RKO (cell line): ENCODE results near the gene IRGQ.
"Not testable (repeated sequence)": the region's sequence is repeated elsewhere in the genome, so short reads cannot be mapped to it uniquely, and the experiment has no call there.

ENCODE experiments used
- DNase-seq: peaks from one replicate; pipeline ENCODE4 v3.0.0-alpha.2; 2016; ENCODE audit warnings: low spot score

The IRGQ gene

DNA sequence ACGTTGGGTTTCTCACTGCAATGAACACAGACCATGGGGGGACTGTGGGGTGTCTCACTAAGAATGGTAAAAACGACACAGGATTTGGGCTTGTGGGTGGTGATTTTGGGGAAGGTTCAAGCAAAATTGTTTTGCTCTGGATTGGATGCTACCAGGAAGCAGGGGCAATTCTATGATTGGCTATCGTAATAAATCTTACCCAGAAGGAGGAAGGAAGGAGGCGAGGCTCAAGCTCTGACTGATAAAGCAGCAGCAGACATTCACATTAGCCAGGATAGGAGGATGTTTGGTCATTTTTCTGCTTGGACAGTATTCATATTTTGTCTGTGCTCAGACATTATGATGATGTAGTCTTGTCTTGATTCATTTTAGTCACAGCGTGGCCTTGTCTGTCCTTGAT lies 1.9 kb upstream of the IRGQ start:
- DNase-seq = peak; percentile 17

DNA sequence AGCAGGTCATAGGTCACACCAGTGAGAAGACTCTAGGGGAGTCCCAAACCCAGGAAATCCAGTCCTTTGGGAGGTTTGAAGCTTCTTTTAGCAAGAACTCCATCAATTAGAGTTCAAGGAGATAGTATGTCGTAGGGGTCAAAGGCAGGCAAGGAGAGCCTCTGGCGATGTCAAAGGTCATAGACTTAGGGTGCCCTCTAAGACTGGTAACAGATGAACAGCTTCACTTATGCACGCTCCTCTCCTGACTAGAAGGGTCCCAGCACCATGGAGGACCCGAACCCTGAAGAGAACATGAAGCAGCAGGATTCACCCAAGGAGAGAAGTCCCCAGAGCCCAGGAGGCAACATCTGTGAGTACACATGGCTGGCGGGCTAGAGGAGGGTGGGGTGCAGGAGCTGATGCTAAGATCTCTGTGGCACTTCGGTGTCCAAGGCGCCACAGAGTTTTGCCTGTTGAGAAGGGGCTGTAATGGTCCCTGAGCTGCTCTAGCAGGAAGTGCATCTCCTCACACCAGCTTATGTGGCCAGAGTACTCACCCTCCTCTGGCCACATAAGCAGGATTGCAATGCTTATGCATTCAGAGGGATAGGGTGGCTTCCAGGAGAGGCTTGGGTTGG lies 1.0 kb upstream of the IRGQ start:
- peak; percentile 63 for DNase-seq

DNA sequence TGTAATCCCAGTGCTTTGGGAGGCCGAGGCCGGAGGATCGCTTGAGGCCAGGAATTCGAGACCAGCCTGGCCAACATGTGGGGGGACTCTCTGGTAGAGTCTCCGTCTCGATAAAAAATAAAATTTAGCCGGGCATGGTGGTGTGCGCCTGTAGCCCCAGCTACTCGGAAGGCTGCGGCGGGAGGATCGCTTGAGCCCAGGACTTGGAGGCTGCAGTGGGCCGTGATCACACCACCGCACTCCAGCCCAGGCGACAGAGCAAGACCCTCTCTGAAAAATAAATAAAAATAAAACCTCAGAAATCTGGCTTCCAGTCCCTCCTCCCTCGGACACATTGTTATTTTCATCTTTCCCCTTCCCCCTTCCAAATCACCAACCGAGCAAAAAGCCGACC lies 332 bp downstream of the IRGQ start:
- DNase-seq = no peak

DNA sequence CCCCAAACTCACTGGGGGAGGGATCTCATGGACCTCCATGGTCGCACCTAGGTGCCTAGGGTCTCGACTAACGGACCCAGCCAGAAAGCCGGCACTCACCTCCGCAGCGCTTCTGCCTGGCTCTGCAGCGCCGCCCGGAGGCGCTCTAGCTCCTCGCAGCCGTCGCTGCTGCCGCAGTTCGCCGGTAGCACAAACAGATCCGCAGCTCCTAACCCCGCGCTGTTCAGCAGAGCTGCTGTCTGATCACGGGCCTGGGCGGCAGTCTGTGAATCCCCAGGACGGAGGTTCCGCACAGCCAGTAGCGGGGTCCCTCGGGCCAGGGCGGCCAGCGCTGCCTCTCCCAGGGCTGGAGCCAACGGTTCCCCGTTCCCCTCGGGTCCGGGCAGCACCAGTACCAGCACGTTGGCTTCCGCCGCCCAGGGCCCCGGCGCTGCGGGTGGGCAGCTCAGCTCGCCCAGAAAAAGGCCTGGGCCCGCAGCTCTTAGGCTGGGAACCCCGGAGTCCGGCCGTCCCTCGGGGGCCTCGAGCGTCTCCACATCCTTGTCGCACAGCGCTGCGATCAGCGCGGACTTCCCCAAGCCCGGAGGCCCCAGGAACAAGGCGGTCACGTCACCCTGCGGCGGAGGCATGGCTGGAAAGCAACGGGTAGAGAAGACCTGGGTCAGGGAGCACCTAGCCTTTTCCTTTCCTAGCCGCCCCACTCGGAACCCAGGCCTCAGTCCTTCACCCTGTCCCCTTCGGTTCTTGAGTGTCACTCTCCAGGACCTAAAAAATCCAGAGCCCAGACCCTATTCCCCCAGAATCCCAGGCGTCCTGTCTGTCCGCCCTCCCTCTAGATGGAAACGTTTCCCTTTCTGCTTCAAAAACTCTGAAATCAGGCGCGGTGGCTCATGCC lies 977 bp downstream of the IRGQ start:
- DNase-seq = peak; percentile 83

DNA sequence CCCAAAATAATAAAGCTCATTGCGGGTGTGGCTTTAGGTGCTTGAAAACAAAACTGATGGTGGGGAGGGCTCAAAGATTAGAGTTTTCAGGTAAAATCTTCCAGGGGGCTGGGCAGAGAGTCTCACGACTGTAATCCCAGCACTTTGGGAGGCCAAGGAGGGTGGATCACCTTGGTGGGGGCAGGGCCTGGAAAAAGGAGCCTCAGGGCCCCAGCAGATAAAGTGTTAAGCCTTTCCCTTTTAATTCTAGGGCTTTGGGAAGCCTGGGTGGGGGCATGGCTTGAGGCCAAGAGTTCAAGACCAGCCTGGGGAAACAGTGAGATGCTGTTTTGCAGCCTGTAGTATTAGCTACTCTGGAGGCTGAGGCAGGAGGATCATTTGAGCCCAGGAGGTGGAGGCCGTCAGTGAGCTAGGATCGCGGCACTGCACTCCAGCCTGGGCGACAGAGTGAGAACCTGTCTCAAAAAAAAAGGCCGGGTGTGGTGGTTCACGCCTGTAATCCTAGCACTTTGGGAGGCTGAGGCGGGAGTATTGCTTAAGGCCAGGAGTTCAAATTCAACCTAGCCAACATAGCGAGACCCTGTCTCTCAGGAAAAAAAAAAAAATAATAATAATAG lies 1.7 kb downstream of the IRGQ start:
- DNase-seq = no peak

DNA sequence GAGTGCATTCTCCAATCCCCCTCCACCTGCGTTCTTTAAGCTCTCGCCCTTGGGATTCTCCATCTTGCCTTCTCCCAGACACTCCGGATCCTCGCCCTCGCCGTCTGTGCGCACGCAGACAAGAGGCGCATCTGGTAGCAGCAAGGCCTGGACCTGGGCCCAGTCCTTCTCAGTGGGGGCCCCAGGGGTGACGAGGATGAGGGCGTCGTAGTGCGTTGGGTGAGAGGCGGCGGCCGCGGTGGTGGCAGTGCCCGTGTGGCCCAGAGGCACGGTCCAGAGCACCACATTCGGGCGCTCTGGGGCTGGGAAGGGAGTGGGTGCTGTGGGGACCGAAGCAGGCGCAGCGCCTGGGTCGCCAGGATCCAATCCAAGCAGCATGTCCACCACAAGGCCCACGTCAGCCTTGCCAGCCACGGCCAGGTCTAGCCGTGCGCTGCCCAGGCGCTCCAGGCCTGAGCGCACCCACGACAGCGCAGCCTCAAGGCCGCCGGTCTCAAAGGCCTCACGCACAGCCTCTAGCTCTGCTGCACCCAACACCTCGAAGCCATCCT lies 3.1 kb downstream of the IRGQ start:
- DNase-seq = no peak

DNA sequence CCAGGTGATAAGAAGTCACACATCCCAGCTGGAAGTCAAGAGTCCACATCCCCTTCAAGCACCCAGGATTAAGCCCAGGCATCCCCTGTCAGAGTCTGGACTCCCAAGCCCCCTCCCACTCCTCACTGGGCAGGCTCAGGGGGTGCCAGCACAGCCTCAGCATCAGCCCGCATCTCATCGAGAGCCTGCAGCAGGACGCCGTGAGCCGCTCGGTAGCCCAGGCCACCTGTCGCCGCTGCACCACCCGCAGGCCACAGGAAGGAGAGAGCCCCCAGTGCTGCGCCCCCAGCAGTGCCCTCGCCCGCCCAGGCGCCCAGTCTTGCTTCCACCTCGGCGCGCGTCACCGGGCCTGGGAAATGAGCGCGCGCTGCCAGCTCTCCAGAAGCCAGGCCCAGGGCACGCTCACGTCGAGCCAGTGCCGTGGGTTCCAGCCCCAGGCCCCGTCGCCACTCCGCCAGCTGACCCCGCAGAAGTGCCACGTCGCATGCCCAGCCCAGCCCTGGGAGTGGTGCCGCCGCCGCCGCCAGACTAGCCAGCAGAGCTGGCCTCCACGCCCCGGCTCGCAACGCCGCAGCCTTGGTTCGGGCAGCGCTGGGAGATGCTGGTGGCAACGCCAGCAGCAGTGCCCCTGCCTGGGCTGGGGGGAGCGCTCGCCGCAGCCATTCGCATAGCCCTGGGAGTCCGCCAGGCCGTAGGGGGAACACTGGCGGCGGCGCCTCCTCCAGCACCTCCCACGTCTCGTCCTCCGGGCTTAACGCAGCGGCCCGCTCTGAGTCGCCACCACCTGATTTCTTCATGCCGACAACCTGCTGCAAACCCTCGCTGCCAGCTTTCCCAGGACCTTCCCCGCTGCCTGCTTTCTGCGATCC lies 3.8 kb downstream of the IRGQ start:
- no peak for DNase-seq

DNA sequence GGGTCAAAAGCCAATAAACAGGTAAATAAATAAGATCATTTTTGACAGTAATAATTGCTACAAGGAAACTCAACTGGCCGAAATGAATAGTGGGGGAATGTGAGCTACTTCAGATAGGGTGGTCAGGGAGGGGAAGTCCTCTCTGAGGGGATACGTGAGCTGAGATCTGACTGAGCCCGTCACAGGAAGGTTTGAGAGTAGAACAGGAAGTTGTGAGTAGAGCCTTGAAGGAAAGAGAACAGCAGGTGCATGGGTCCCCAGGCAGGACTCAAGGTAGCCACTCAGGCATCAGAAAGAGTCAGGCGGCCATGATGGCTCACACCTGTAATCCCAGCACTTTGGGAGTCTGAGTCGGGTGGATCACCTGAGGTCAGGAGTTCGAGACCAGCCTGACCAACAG lies 6.3 kb downstream of the IRGQ start:
- DNase-seq = no peak

DNA sequence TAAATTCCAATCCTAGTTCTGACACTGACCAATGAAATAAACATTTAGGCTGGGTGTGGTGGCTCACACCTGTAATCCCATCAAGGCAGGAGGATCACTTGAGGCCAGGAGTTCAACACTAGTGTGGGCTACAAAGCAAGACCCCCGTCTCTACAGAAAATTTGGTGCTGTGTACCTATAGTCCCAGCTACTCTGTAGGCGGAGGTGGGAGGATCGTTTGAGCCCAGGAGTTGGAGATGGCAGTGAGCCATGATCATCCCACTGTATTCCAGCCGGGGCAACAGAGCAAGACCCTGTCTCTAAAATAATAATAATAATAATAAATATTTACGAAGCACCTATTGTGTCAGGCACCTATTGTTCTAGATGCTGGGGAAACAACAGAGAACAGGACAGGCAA lies 6.7 kb downstream of the IRGQ start:
- no peak for DNase-seq

DNA sequence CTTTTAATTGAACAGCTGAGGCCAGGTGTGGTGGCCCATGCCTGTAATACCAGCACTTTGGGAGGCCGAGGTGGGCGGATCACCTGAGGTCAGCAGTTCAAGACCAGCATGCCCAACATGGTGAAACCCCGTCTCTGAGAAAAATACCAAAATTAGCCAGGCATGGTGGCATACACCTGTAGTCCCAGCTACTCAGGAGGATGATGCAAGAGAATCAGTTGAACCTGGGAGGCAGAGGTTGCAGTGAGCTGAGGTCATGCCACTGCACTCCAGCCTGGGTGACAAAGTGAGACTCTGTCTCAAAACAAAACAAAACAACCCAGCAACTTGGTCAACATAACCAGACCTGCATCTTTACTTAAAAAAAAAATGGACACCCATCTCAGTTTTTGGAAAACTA lies 8.9 kb downstream of the IRGQ start:
- DNase-seq = not testable (repeated sequence)

DNA sequence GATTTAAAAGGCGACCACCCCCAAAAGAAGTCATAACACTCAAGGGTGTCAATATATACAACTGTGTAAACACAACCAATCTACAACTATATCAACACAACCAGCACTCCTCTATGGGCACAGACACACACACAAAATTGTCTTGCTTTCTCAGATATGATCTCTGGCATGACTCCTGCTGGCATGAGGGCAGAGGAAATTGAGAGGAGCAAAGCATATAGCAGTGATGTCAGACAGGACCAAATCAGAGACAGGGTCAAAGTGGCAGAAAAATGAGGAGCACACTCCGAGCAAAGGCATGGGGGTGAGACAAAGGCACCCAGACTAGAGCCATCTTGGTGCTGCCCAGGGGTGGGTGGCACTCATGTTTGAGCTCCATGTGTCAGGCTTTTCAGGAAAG lies 9.6 kb downstream of the IRGQ start:
- DNase-seq = no peak

DNA sequence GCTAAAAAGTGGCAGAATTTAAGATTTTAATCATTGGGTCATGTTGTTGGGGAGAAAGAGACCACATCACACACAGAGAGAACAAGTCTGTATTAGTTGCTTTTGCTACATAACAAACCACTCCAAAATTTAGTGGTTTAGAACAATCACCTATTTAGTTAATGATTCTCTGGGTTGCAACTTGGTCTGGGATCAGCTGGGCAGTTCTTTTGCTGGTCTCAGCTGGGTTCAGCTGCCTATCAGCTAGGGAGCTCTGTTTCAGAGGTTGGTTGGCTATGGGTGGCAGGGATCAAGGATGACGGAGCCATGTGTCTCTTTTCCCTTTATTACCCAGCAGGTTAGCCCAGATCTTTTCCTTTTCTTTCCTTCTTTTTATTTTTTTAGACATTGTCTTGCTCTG lies 11.4 kb downstream of the IRGQ start:
- DNase-seq = no peak

DNA sequence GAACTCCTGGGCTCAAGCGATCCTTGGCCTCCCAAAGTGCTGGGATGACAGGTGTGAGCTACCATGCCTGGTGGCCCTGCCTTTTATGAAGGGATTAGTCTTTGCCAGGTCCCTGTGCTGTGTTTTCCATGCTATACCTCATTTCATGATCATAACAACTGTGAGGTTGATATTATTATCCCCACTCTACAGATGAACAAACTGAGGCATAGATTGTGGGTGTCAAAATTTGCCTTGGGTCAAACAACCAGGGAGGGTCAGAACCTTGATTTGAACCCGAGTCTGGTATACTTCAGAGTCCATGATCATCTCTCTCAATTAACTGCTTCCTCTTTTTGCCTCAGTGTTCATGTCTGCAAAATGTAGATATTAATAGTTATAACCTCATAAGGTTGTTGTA lies 13.4 kb downstream of the IRGQ start:
- DNase-seq = no peak

DNA sequence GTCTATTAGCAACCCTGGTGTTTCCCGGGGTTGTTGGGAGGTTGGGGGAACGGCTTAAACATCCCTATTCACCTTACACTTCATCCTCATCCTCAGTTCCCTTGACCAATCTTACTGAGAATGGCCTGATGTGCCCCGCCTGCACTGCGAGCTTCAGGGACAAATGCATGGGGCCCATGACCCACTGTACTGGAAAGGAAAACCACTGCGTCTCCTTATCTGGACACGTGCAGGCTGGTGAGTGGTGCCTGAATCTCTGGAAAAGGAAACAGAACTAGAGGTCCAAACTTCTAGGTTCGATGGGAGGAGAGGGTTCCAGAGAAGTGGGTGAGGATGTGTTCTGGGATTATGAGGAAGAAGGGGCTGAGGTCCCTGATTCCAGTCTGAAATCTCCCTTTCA lies 14.5 kb downstream of the IRGQ start:
- no peak for DNase-seq

DNA sequence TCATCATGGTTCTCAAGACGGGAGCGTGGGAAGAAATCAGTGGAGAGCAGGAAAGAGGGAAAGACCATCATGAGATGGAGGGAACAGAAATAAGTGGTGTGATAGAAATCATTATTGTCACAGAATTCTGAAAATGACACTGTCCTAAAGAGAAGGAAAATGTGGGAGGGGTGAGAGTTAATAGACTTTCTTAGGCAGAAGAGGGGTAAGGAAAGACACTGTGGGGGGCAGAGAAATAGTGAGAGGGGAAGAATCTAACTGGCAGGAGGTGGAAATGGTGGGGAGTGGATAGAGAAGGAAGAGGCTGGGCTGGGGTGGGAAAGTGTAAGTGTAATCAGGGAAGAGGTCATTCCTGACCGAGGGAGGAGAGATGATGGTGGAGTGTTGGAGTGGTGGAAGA lies 17.1 kb downstream of the IRGQ start:
- no peak for DNase-seq

DNA sequence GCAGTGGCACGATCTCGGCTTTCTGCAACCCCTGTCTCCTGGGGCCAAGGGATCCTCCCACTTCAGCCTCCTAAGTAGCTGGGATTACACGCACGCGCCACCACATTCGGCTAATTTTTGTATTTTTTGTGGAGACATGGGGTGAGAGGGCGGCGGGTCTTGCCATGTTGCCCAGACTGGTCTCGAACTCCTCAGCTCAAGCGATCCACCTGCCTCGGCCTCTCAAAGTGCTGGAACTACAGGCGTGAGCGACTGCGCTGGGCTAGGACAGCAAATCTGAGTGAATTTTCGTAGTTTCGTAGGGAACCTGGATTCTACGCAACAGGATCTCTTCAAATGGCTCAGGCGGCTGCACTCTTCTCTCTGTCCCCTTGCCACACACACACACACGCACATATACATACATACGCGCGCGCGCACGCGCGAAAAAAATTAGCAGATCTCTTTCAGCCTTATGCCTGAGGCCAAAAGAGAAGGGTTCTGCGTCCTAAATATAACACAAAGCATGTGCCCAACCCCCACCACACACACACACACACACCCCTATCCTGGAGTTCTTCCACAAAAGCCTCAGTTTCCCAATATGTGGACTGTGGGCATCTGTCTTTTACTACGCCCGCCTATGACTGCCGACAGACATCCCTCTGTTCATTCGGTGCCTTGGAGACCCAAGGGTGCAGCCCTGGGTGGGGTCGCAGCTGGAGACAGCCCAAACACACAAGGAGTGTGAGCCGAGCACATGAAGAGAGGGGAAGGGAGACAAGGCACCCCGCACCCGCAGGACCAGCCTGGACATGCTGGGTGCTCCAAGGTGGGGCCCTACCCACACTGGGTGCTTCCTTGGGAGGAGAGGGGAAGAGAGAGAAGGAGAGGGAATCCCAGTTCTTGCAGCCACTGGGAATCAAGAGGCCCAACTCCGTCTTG lies 19.7 kb downstream of the IRGQ start:
- DNase-seq = no peak

DNA sequence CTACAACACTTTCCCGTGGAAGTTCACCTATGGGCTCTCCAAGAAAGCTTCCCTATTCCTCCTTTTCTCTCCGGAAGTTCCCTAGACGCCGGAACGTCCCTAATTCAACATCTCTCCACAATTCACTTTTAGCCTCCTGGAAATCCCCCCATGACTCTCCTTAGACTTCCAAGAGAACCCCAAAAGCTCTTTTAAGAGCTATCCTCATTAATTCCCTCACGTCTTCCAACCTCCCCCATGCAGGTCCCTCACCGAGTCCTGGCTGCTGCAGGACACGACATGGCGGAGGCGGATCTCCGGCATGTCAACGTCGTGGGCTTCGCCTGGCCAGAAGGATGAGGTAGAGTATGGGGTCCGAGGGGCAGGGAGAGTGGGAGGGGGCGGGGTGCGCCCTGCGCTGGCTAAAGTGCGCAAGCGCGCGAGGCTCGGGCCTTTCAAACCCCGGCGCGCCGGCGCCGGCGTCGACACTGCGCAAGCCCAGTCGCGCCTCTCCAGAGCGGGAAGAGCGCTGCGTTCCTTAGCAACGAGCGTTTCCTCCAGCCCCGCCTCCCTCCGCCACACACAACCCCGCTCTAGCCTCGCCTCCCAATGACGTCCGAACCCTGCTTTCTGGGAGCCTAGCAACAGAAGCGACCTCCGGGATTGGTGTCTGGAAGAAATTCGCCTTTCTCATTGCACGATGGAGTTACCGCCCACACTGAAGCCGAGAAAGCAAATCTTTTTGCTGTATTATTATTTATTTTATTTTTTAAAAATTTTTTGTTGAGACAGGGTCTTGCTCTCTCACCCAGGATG lies 20.6 kb downstream of the IRGQ start, which contains the start of the genes PINLYP and XRCC1:
Gene PINLYP, plus strand, starts transcription at position 646 of the 795 bp plus-strand sequence. CDS start 1,391 bp downstream, outside the sequence.
Gene XRCC1, minus strand, starts transcription at position 372 of the 795 bp plus-strand sequence. Its CDS starts 69 bp downstream, at position 303.
- DNase-seq = peak; percentile 98

DNA sequence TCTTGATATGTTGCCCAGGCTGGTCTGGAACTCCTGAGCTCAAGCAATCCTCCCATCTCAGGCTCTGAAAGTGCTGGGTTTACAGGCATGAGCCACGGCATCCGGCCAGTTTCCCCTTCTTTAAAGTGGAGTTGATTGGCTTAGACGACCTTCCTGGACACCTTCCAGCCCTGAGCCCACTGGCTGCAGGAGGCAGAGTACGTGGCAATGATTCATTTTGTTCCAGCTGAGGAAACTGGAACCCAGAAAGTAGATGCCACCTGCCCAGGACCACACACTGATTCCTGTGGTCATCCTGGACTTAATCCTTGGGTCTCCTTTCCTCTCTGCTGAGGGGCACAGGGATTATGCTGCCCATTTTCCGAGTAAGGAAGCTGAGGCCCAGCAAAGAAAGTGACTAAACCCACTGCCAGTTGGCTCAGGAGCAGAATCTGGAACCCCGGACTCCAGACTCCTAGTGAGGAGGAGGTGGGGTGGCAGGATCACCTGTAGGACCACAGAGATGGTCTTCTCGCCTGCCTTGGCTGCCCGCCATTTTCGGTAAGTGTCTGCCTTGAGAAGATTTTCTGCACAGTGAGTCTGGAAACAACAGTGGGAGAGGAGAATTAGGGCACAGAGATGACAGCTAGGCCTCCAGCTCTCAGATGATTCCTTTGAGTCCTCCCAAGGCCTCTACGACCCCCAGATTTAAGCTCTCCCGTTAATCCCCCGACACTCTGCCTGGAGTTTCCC lies 21.3 kb downstream of the IRGQ start:
- peak; percentile 91 for DNase-seq

DNA sequence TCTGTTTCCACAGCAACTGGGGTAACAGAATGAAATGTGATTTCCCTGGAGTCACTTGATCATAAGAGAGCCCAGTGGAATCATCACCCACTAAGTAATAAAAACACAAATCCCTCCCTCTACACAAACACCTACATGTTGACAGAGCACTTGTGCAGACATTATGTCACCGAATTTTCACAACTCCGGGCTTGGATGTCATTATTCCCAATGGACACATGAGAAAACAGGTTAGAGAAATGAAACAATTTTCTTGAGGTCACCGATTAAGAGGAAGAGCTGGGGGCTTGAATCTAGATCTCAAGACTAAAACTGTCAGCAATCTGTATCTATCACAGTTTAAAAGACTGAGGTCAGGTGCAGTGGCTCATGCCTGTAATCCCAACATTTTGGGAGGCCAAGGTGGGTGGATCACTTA lies 23.8 kb downstream of the IRGQ start:
- no peak for DNase-seq
